ENCODE results near the gene DMD. TPM values are rescaled to one million over a fixed set of nuclear protein-coding genes. Genes with fewer than 3 reads are reported as not detected.
"Not testable (repeated sequence)": the region's sequence is repeated elsewhere in the genome, so short reads cannot be mapped to it uniquely, and the experiment has no call there.

Gene DMD
- total RNA-seq, 4 donors from 2014 or later: 2.2 to 26.7 (median 7.8) TPM

DNA sequence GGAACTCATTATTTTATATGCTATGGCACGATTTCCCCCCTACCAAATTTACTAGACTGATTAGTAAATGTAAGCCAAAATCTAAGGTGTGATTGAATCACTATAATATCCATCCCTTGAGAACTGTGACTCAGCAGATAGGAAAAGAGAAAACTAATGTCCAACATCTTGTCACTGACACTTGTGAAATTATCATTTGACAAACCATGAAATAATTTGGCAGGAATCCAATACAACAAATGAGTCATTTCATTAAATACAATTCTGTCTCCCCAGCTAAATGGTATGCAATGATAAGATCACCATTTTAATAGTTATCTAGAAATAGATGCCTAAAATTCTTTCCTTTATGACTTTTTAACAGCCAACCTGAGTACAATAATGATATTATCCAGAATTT, 462.3 kb downstream of the DMD start:
- Histone ChIP-seq H3K27ac (no peak overlapping the region), H3K4me3 (no peak overlapping the region), H3K9me3 (no peaks in the 10 kb centered on the region), H3K27me3 (no peaks in the 10 kb centered on the region), H3K36me3 (no peaks in the 10 kb centered on the region), H3K4me1 (no peaks in the 10 kb centered on the region)
- no peak for DNase-seq
- TF ChIP-seq, protein P1, sequence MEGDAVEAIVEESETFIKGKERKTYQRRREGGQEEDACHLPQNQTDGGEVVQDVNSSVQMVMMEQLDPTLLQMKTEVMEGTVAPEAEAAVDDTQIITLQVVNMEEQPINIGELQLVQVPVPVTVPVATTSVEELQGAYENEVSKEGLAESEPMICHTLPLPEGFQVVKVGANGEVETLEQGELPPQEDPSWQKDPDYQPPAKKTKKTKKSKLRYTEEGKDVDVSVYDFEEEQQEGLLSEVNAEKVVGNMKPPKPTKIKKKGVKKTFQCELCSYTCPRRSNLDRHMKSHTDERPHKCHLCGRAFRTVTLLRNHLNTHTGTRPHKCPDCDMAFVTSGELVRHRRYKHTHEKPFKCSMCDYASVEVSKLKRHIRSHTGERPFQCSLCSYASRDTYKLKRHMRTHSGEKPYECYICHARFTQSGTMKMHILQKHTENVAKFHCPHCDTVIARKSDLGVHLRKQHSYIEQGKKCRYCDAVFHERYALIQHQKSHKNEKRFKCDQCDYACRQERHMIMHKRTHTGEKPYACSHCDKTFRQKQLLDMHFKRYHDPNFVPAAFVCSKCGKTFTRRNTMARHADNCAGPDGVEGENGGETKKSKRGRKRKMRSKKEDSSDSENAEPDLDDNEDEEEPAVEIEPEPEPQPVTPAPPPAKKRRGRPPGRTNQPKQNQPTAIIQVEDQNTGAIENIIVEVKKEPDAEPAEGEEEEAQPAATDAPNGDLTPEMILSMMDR (IDR thresholded peaks at IDR 0.05): no peak
- TF ChIP-seq POLR2A (IDR thresholded peaks at IDR 0.05): no peak
- WGBS, 2 donors: 15 to 64% methylated on average over 1 of the region's 1 CpG
- intact Hi-C loops (cut with DNase I): no loop called here

GRCh38 chrX:32745323-32745722, 466.0 kb downstream of the DMD start:
- no peak for DNase-seq
- Histone ChIP-seq H3K4me1 (no peaks in the 10 kb centered on the region), H3K36me3 (no peaks in the 10 kb centered on the region), H3K4me3 (no peak overlapping the region), H3K27ac (no peak overlapping the region), H3K9me3 (no peaks in the 10 kb centered on the region), H3K27me3 (no peaks in the 10 kb centered on the region)
- WGBS, 2 donors: 22 to 29% methylated on average over 2 of the region's 2 CpGs
- intact Hi-C loops (cut with DNase I): no loop called here
- TF ChIP-seq POLR2A (IDR thresholded peaks at IDR 0.05): no peak
- TF ChIP-seq, protein P1 (IDR thresholded peaks at IDR 0.05): no peak

- 55 to 56% methylated on average over 1 of the region's 1 CpG for WGBS, 2 donors
- no peaks in the 10 kb centered on the region for H3K27me3 ChIP-seq
- DNase-seq: no peak
These were observed 466.4 kb downstream of the DMD start for GRCh38 chrX:32744921-32745320.

DNA sequence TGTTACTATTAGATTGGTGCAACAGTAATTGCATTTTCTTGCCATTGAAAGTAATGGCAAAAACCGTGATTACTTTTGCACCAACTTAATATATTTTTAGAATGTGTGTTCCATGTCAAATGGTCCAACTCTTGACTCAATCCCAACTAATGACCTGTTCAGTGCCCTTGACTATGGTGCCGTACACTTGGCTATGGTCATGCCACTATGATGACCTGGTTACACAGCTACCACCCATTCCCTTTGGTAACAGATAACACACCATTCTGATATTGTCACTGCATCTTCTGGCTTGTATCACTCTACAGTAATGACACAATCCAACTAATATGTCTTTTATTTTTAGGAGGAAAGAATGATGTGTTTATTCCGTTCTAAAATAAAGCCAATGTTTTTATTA, 469.4 kb downstream of the DMD start:
- intact Hi-C loops (cut with DNase I): no loop called here
- WGBS, 2 donors: 79 to 82% methylated on average over 3 of the region's 3 CpGs
- Histone ChIP-seq H3K27ac (no peak overlapping the region), H3K9me3 (no peaks in the 10 kb centered on the region), H3K4me3 (no peak overlapping the region), H3K27me3 (no peaks in the 10 kb centered on the region), H3K36me3 (no peaks in the 10 kb centered on the region), H3K4me1 (no peaks in the 10 kb centered on the region)
- TF ChIP-seq, protein P1 (IDR thresholded peaks at IDR 0.05): no peak
- no peak for TF ChIP-seq POLR2A (IDR thresholded peaks at IDR 0.05)
- DNase-seq: no peak

More at GRCh38 chrX:32744921-32745320, 466.4 kb downstream of the DMD start:
- Histone ChIP-seq H3K4me1 (no peaks in the 10 kb centered on the region), H3K36me3 (no peaks in the 10 kb centered on the region), H3K9me3 (no peaks in the 10 kb centered on the region), H3K27ac (no peak overlapping the region), H3K4me3 (no peak overlapping the region)
- intact Hi-C loops (cut with DNase I): no loop called here
- TF ChIP-seq, protein P1 (IDR thresholded peaks at IDR 0.05): no peak
- TF ChIP-seq POLR2A (IDR thresholded peaks at IDR 0.05): no peak

DNA sequence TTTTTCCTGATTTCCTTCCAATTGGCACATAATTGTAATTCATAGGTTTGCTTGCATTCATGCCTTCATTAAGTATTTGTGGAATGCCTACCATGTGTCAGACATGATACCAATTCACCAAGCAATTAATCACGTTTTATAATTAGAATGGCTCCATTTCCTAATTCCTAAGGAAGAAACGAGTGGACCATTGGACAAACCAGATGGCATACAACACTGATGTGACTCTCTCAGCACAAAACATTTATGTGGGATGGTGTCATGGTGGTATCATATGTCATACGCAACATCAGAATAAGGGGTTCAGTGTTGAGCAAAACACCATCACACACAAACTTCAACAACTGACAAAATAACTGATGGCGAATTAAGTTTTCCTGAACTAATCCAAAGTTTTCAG, 502.8 kb downstream of the DMD start:
- DNase-seq: no peak
- Histone ChIP-seq H3K4me1 (no peaks in the 10 kb centered on the region), H3K27me3 (no peaks in the 10 kb centered on the region), H3K36me3 (no peaks in the 10 kb centered on the region), H3K4me3 (no peak overlapping the region), H3K9me3 (no peaks in the 10 kb centered on the region), H3K27ac (no peak overlapping the region)
- intact Hi-C loops (cut with DNase I): no loop called here
- WGBS, 2 donors: 64 to 74% methylated on average over 3 to 4 of the region's 4 CpGs
- TF ChIP-seq POLR2A (IDR thresholded peaks at IDR 0.05): no peak
- TF ChIP-seq, protein P1 (IDR thresholded peaks at IDR 0.05): no peak

DNA sequence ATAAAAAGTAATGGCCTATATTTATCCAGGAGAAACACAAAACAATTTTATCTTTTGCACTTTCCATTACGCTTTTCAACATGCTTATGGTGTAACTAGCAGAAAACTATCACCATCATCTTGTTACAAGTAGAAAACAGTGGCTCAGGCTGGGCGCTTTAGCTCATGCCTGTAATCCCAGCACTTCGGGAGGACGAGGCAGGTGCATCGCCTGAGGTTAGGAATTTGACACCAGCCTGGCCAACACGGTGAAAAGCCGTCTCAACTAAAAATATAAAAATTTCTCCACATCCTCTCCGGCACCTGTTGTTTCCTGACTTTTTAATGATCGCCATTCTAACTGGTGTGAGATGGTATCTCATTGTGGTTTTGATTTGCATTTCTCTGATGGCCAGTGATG, 506.0 kb downstream of the DMD start:
- intact Hi-C loops (cut with DNase I); H3K27me3 ChIP-seq; H3K27ac ChIP-seq; H3K4me3 ChIP-seq; H3K36me3 ChIP-seq; H3K4me1 ChIP-seq; DNase-seq; H3K9me3 ChIP-seq: not testable (repeated sequence)
- 87 to 92% methylated on average over 9 of the region's 9 CpGs for WGBS, 2 donors
